Activated CD8-positive, alpha-beta T cell treated with anti-CD3 and anti-CD28 coated beads for 36 hours (primary cell): ENCODE data around the gene LRRC34. TPM values are rescaled to one million over a fixed set of nuclear protein-coding genes. Genes with fewer than 3 reads are reported as not detected.

ENCODE experiments used
- ATAC-seq: fragments of 200-7000 bp; cut with Tn5 transposase; one replicate; pipeline ENCODE4 v1.10.0; 2021; ENCODE audit warnings: mild to moderate bottlenecking, moderate library complexity
- CTCF ChIA-PET: fragments of 350-600 bp; sonication (Branson Sonifier 250); formaldehyde crosslinking; loops from one replicate; lab custom pipeline; 2021; ENCODE audit warnings: antibody characterized with exemption; lab: Charles Lee
- POLR2A ChIA-PET: fragments of 350-600 bp; sonication (Branson Sonifier 250); formaldehyde crosslinking; loops from one replicate; lab custom pipeline; 2021; ENCODE audit warnings: antibody characterized with exemption; lab: Charles Lee
- DNase-seq: peaks from one replicate; pipeline ENCODE4 v3.0.0-alpha.2; 2020
- H3K27ac Mint-ChIP-seq: one replicate; pipeline ENCODE4 v1.8.0; 2021; ENCODE audit warnings: mild to moderate bottlenecking, mixed read lengths
- H3K27me3 Mint-ChIP-seq: one replicate; pipeline ENCODE4 v1.8.0; 2021; ENCODE audit warnings: mixed read lengths
- H3K36me3 Mint-ChIP-seq: one replicate; pipeline ENCODE4 v1.8.0; 2021; ENCODE audit warnings: low read depth, mixed read lengths
- H3K4me1 Mint-ChIP-seq: one replicate; pipeline ENCODE4 v1.8.0; 2021; ENCODE audit warnings: low read depth, mixed read lengths
- H3K4me3 Mint-ChIP-seq: one replicate; pipeline ENCODE4 v1.8.0; 2021; ENCODE audit warnings: mild to moderate bottlenecking, moderate library complexity, mixed read lengths
- H3K9me3 Mint-ChIP-seq: one replicate; pipeline ENCODE4 v1.8.0; 2021; ENCODE audit warnings: mixed read lengths
- CTCF ChIP-seq: fragments of 200-600 bp; IDR thresholded peaks from one replicate; pipeline ENCODE4 v1.8.0; 2022; ENCODE audit warnings: antibody characterized with exemption, mild to moderate bottlenecking
- intact Hi-C: fragments of 100-400 bp; cut with micrococcal nuclease; formaldehyde crosslinking; loops from one replicate; pipeline ENCODE4 v1.10.0; 2022
- total RNA-seq, 2 experiments: library from RNA; stranded (reverse); gene quantifications; one replicate each; pipeline ENCODE4 v1.2.3, GENCODE V29; 2021

LRRC34 gene
- total RNA-seq, 2 experiments from 2014 or later: 6.6 to 6.8 TPM

- intact Hi-C loops: no loop called here
- ChIA-PET CTCF (interaction anchor here (0.7 kb wide), 1 partner anchor 13 kb away, joined by 3 read pairs; no protein-coding TSS in a partner anchor), POLR2A (no interaction called here)
- Mint-ChIP-seq H3K4me1 (peaks cover 45% of the 10 kb centered on the region), H3K36me3 (peaks cover 50% of the 10 kb centered on the region), H3K9me3 (no peaks in the 10 kb centered on the region), H3K27me3 (no peaks in the 10 kb centered on the region), H3K27ac (peak overlapping the region; percentile 84), H3K4me3 (no peak overlapping the region)
- DNase-seq: peak; percentile 25
- ATAC-seq: peak; percentile 45
- TF ChIP-seq CTCF: no peak
Measured at GRCh38 chr3:169780742-169781141, 32.0 kb downstream of the LRRC34 start.

- peaks cover 67% of the 10 kb centered on the region for H3K36me3 Mint-ChIP-seq
- POLR2A ChIA-PET: interaction anchor here (0.6 to 1.8 kb wide), 3 partner anchors 14 to 370 kb away, joined by 3 to 5 read pairs (median 3); partner anchors contain the start of gene TERC
- TF ChIP-seq CTCF: no peak
- H3K9me3 Mint-ChIP-seq: no peaks in the 10 kb centered on the region
- H3K4me1 Mint-ChIP-seq: peaks cover 59% of the 10 kb centered on the region
- ATAC-seq (no peak), DNase-seq (no peak)
- H3K27me3 Mint-ChIP-seq: no peaks in the 10 kb centered on the region
- H3K4me3 Mint-ChIP-seq: no peak overlapping the region
- intact Hi-C loops: no loop called here
- H3K27ac Mint-ChIP-seq: no peak overlapping the region
- CTCF ChIA-PET: interaction anchor here (1.1 to 1.9 kb wide), 2 partner anchors 35 to 189 kb away, joined by 3 read pairs; partner anchors contain the start of genes LRRC34, LRRIQ4 and SEC62
Measured at GRCh38 chr3:169777822-169778221, 34.9 kb downstream of the LRRC34 start.

GRCh38 chr3:169774186-169774585 is 38.5 kb downstream of the LRRC34 start:
- POLR2A ChIA-PET: interaction anchor here (1.0 to 3.3 kb wide), 4 partner anchors 8 to 193 kb away, joined by 4 to 34 read pairs (median 10); partner anchors contain the start of genes SEC62 and TERC
- H3K27ac Mint-ChIP-seq: peak overlapping the region; percentile 99
- CTCF ChIA-PET: interaction anchor here (1.0 to 3.3 kb wide), 3 partner anchors 11 to 37 kb away, joined by 3 to 17 read pairs (median 7); partner anchors contain the start of genes LRRC34 and LRRIQ4
- TF ChIP-seq CTCF: no peak
- peaks cover 38% of the 10 kb centered on the region for H3K4me1 Mint-ChIP-seq
- no peaks in the 10 kb centered on the region for H3K27me3 Mint-ChIP-seq
- H3K9me3 Mint-ChIP-seq: no peaks in the 10 kb centered on the region
- ATAC-seq (no peak), DNase-seq (no peak)
- peaks cover 43% of the 10 kb centered on the region for H3K36me3 Mint-ChIP-seq
- peak overlapping the region; percentile 94 for H3K4me3 Mint-ChIP-seq
- intact Hi-C loops: no loop called here

GRCh38 chr3:169772897-169773816 is 39.5 kb downstream of the LRRC34 start, which contains the start of gene MYNN:
Gene MYNN, plus strand, starts transcription at chr3:169773396. Its CDS starts 900 bp downstream, at chr3:169774296.
- peaks cover 37% of the 10 kb centered on the region for H3K36me3 Mint-ChIP-seq
- H3K27ac Mint-ChIP-seq: peak within 1 kb of the TSS; percentile 99
- H3K9me3 Mint-ChIP-seq: no peaks in the 10 kb centered on the region
- ChIA-PET CTCF (interaction anchor here (0.6 to 3.3 kb wide), 6 partner anchors 10 to 897 kb away, joined by 3 to 20 read pairs (median 5); partner anchors contain the start of genes LRRC34 and LRRIQ4), POLR2A (interaction anchor here (1.0 to 3.3 kb wide), 11 partner anchors 9 to 408 kb away, joined by 3 to 34 read pairs (median 5); partner anchors contain the start of genes LRRC34, LRRIQ4, PHC3 and SEC62)
- peaks cover 31% of the 10 kb centered on the region for H3K4me1 Mint-ChIP-seq
- TF ChIP-seq CTCF: no peak
- no peaks in the 10 kb centered on the region for H3K27me3 Mint-ChIP-seq
- intact Hi-C loops: loop anchor here (1.0 to 2.0 kb wide), 2 partner anchors 10 to 40 kb away; partner anchors contain the start of genes LRRC34 and LRRIQ4
- DNase-seq: peak; percentile 95
- peak within 1 kb of the TSS; percentile 94 for H3K4me3 Mint-ChIP-seq
- ATAC-seq: peak; percentile 81
